HCT116 (cell line): ENCODE data around the gene HOXB8. TPM values are rescaled to one million over a fixed set of nuclear protein-coding genes. Genes with fewer than 3 reads are reported as not detected.
A peak's percentile ranks its signal among the peaks of the same experiment; 100 is the strongest.

Source experiments
- ATAC-seq: fragments of 200-7000 bp; cut with Tn5 transposase; 2 replicates; pipeline ENCODE4 v1.9.1; 2020; ENCODE audit warnings: mild to moderate bottlenecking, moderate library complexity
- BruUV-seq: library from RNA; stranded (reverse); fragments of 400-500 nt; replicated peaks from 2 replicates; lab custom pipeline; 2021; lab: Mats Ljungman, UMichigan
- CTCF ChIA-PET: fragments of 300-600 bp; sonication (Branson Sonifier 250); formaldehyde crosslinking; loops from one replicate; lab custom pipeline; 2021; ENCODE audit warnings: antibody characterized with exemption; lab: Charles Lee
- POLR2A ChIA-PET: fragments of 300-600, 350-600 bp; sonication (Branson Sonifier 250); formaldehyde crosslinking; loops from one replicate; lab custom pipeline; 2021; ENCODE audit warnings: antibody characterized with exemption; lab: Charles Lee
- RAD21 ChIA-PET, 2 experiments: fragments of 300-600 bp; sonication (Branson Sonifier 250); formaldehyde crosslinking; loops; one replicate each; lab custom pipeline; 2023; ENCODE audit warnings: low total read pairs in 2 of 2; ENCODE audit not compliant: uncharacterized antibody in 2 of 2, unreplicated experiment in 2 of 2, low non-redundant PET in 1 of 2; lab: Charles Lee
- DNase-seq: peaks from one replicate; pipeline ENCODE4 v3.0.0-alpha.2; 2010; ENCODE audit warnings: low read depth, low spot score
- H2AFZ ChIP-seq: fragments of 200-600 bp; shearing (Covaris generic), sonication (generic); 2 replicates; pipeline ENCODE4 v1.6.1; 2017; ENCODE audit warnings: low read depth, mixed run types, mixed read lengths, antibody characterized with exemption, low read length; ENCODE audit not compliant: poor library complexity, severe bottlenecking
- H3K27ac ChIP-seq: 2 replicates; pipeline ENCODE4 v1.5.1; 2012; ENCODE audit warnings: low read depth, low read length
- H3K27me3 ChIP-seq: fragments of 200-600 bp; sonication (generic); 2 replicates; pipeline ENCODE4 v1.6.1; 2016; ENCODE audit warnings: mixed run types, low read length, mixed read lengths; ENCODE audit not compliant: insufficient read depth
- H3K36me3 ChIP-seq, 2 experiments: fragments of 200-500 bp in 1 of 2; fragments of 200-600 bp in 1 of 2; sonication (Bioruptor generic) in 1 of 2; sonication (generic) in 1 of 2; 2 replicates each; pipeline versions ENCODE4 v1.5.1 to v1.6.1; 2014 to 2016; ENCODE audit warnings: low read length in 2 of 2, inconsistent platforms in 1 of 2, mixed read lengths in 1 of 2, mixed run types in 1 of 2; ENCODE audit not compliant: insufficient read depth in 2 of 2, control insufficient read depth in 1 of 2
- H3K4me1 ChIP-seq, 2 experiments: fragments of 200-600 bp in 1 of 2; sonication (generic) in 1 of 2; 2 replicates each; pipeline versions ENCODE4 v1.5.1 to v1.6.1; 2012 to 2017; ENCODE audit warnings: low read length in 2 of 2, inconsistent platforms in 1 of 2, mild to moderate bottlenecking in 1 of 2, mixed read lengths in 1 of 2, mixed run types in 1 of 2, moderate library complexity in 1 of 2; ENCODE audit not compliant: insufficient read depth in 2 of 2, control insufficient read depth in 1 of 2
- H3K4me2 ChIP-seq: fragments of 200-600 bp; sonication (generic); 2 replicates; pipeline ENCODE4 v1.6.1; 2017; ENCODE audit warnings: mixed run types, low read length, mixed read lengths
- H3K4me3 ChIP-seq, 2 experiments: fragments of 200-600 bp in 1 of 2; sonication (generic) in 1 of 2; replicated peaks in 1 of 2; 2 replicates each; pipeline ENCODE4 v1.5.1; 2011 to 2016; ENCODE audit warnings: low read length in 2 of 2, control low read depth in 1 of 2, low read depth in 1 of 2, mild to moderate bottlenecking in 1 of 2, mixed read lengths in 1 of 2, mixed run types in 1 of 2
- H3K79me2 ChIP-seq: fragments of 200-600 bp; sonication (generic); 2 replicates; pipeline ENCODE4 v1.6.1; 2017; ENCODE audit warnings: mild to moderate bottlenecking, mixed run types, low read length, moderate library complexity, mixed read lengths; ENCODE audit not compliant: insufficient read depth
- H3K9ac ChIP-seq: fragments of 200-600 bp; sonication (generic); 2 replicates; pipeline ENCODE4 v1.6.1; 2016; ENCODE audit warnings: low read length, mixed read lengths
- H3K9me2 ChIP-seq: fragments of 200-600 bp; sonication (generic), shearing (Covaris generic); 2 replicates; pipeline ENCODE4 v1.6.1; 2017; ENCODE audit warnings: mixed run types, mild to moderate bottlenecking, moderate library complexity; ENCODE audit not compliant: insufficient read depth
- H3K9me3 ChIP-seq, 2 experiments: fragments of 200-500 bp in 1 of 2; fragments of 200-600 bp in 1 of 2; sonication (Bioruptor generic) in 1 of 2; sonication (generic) in 1 of 2; 2 replicates each; pipeline ENCODE4 v1.6.1; 2014 to 2017; ENCODE audit warnings: low read length in 2 of 2, mixed read lengths in 2 of 2, inconsistent platforms in 1 of 2, low read depth in 1 of 2, mild to moderate bottlenecking in 1 of 2, mixed run types in 1 of 2, moderate library complexity in 1 of 2; ENCODE audit not compliant: control insufficient read depth in 1 of 2, insufficient read depth in 1 of 2
- H4K20me1 ChIP-seq: fragments of 200-600 bp; sonication (generic), shearing (Covaris generic); 2 replicates; pipeline ENCODE4 v1.6.1; 2017; ENCODE audit warnings: mixed run types, mild to moderate bottlenecking, moderate library complexity; ENCODE audit not compliant: insufficient read depth
- EZH2 ChIP-seq: fragments of 200-600 bp; sonication (generic); IDR thresholded peaks from 2 replicates; pipeline ENCODE4 v1.6.1; 2017; ENCODE audit warnings: antibody characterized with exemption, mixed run types
- FOSL1 ChIP-seq: IDR thresholded peaks from 2 replicates; pipeline ENCODE4 v1.6.1; 2012; ENCODE audit warnings: low read depth
- JUND ChIP-seq: IDR thresholded peaks from 2 replicates; pipeline ENCODE4 v1.6.1; 2012
- MAX ChIP-seq: IDR thresholded peaks from 2 replicates; pipeline ENCODE4 v1.6.1; 2012
- POLR2AphosphoS5 ChIP-seq: IDR thresholded peaks from 2 replicates; pipeline ENCODE4 v1.6.1; 2011; ENCODE audit warnings: mild to moderate bottlenecking, low read depth, low read length, moderate library complexity
- YY1 ChIP-seq: IDR thresholded peaks from 2 replicates; pipeline ENCODE4 v1.6.1; 2011; ENCODE audit warnings: low read length, low read depth, moderate library complexity, mild to moderate bottlenecking; ENCODE audit not compliant: insufficient replicate concordance; ENCODE audit errors: extremely low read depth
- ZBTB33 ChIP-seq: IDR thresholded peaks from 2 replicates; pipeline ENCODE4 v1.6.1; 2011; ENCODE audit warnings: mild to moderate bottlenecking, low read length, moderate library complexity; ENCODE audit not compliant: insufficient replicate concordance; ENCODE audit errors: extremely low read depth
- ZNF274 ChIP-seq: fragments of 200-500 bp; sonication (Bioruptor generic); IDR thresholded peaks from 2 replicates; pipeline ENCODE4 v1.6.1; 2014; ENCODE audit warnings: mild to moderate bottlenecking, low read depth, low read length, inconsistent platforms
- intact Hi-C: fragments of 100-400 bp; cut with micrococcal nuclease; formaldehyde crosslinking; loops from 2 replicates; pipeline ENCODE4 v1.10.0; 2022
- total RNA-seq: library from RNA; stranded (reverse); gene quantifications from one replicate; pipeline ENCODE4 v1.2.1, GENCODE V29; 2021; ENCODE audit not compliant: unreplicated experiment

Gene HOXB8
- total RNA-seq, 1 experiment from 2014 or later = 44.7 TPM

- TF ChIP-seq FOSL1 = no peak
- no peak for TF ChIP-seq JUND
- TF ChIP-seq YY1 = no peak
- TF ChIP-seq ZBTB33 = no peak
- TF ChIP-seq EZH2 = no peak
- TF ChIP-seq MAX = no peak
- no peak for TF ChIP-seq ZNF274
- peak; percentile 38; the same call in 1 of the 2 replicates for TF ChIP-seq POLR2AphosphoS5
- Histone ChIP-seq H3K4me3 (peak overlapping the region; percentile 81 to 86), H3K9ac (peak overlapping the region; percentile 95), H3K4me2 (peak overlapping the region; percentile 98), H3K36me3 (no peaks in the 10 kb centered on the region; a peak in 2 of 4 replicates), H3K9me3 (no peaks in the 10 kb centered on the region), H4K20me1 (no peaks in the 10 kb centered on the region), H3K4me1 (peaks cover 15 to 28% of the 10 kb centered on the region in 2 experiments), H3K27me3 (no peaks in the 10 kb centered on the region), H3K79me2 (peaks cover 36% of the 10 kb centered on the region), H2AFZ (no peak overlapping the region), H3K9me2 (no peaks in the 10 kb centered on the region), H3K27ac (peak overlapping the region; percentile 95)
- BruUV-seq = TSS peak; percentile 87
- RAD21 ChIA-PET = no interaction called here
- no peak for DNase-seq
- CTCF ChIA-PET = interaction anchor here (1.7 to 1.8 kb wide), 2 partner anchors 51 to 252 kb away, joined by 7 read pairs; no protein-coding TSS in a partner anchor
- intact Hi-C loops = no loop called here
- no peak for ATAC-seq
- POLR2A ChIA-PET = interaction anchor here (0.9 to 2.2 kb wide), 8 partner anchors 9 to 579 kb away, joined by 3 to 8 read pairs (median 4); partner anchors contain the start of gene NFE2L1
Observed at GRCh38 chr17:48627118-48627597, 12.1 kb upstream of the HOXB8 start.
